GM12874 (cell line): Measurements from ENCODE around the gene MED12L.

Source experiments
- CTCF ChIP-seq: IDR thresholded peaks from 2 replicates; pipeline ENCODE4 v1.5.1; 2011; ENCODE audit warnings: low read depth, mild to moderate bottlenecking, control low read depth, low read length, moderate library complexity; ENCODE audit not compliant: insufficient read depth

Gene MED12L

GRCh38 chr3:151232991-151233390, 147.5 kb downstream of the MED12L start:
- TF ChIP-seq CTCF: no peak

GRCh38 chr3:151234825-151235224, 149.4 kb downstream of the MED12L start:
- no peak for TF ChIP-seq CTCF

- no peak for TF ChIP-seq CTCF
Observed at GRCh38 chr3:151236316-151236715, 150.9 kb downstream of the MED12L start.

DNA sequence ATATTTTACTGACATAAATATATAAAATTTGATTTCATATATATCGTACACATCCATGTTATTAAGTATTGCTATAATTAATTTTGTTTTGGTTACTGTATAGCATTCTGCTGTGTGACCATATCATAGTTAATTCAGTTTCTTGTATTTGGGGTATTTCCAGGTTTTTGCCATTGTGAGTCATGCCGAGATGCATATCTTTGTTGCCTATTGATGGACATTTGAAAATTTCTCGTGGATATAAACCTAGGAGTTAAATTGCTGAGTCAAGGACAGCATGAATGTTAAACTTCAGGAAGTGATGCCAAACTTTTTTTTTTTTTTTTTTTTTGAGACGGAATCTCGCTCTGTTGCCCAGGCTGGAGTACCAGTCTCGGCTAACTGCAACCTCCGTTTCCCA, 151.3 kb downstream of the MED12L start:
- TF ChIP-seq CTCF: no peak

GRCh38 chr3:151248772-151249337, 163.4 kb downstream of the MED12L start:
- TF ChIP-seq CTCF: no peak

GRCh38 chr3:151256749-151257148, 171.3 kb downstream of the MED12L start:
- no peak for TF ChIP-seq CTCF

- TF ChIP-seq CTCF: no peak
Observed at GRCh38 chr3:151259664-151260063, 174.2 kb downstream of the MED12L start.

- no peak for TF ChIP-seq CTCF
Observed at GRCh38 chr3:151262871-151263525, 177.5 kb downstream of the MED12L start.
